Hematopoietic multipotent progenitor cell treated with erythropoietin and hydrocortisone succinate and interleukin-3 and kit ligand, for 15 days (in vitro differentiated cells): Measurements from ENCODE around the gene ESF1.

ENCODE experiments used
- DNase-seq: peaks from one replicate; pipeline ENCODE4 v3.0.0-alpha.2; 2015; ENCODE audit warnings: low spot score

Gene ESF1

DNA sequence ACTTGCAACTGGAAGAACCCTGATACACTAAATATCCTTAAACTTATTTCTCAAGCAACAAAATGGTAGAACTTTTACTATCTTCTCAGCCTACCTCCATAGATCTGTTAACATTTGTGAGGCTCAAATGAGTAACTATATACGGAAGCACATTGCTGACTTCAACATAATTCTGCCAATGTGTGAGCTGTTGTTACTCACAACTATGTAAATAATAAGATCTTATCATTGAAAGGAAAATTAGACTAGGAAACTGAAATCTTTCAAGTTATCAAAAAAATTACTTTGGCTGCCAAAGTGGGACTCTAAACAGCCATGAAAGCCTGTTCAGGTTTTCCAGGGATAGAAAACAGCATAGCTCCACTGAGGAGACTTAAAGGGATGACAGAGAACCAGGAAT is 105.8 kb downstream of the ESF1 start:
- DNase-seq, result no peak

DNA sequence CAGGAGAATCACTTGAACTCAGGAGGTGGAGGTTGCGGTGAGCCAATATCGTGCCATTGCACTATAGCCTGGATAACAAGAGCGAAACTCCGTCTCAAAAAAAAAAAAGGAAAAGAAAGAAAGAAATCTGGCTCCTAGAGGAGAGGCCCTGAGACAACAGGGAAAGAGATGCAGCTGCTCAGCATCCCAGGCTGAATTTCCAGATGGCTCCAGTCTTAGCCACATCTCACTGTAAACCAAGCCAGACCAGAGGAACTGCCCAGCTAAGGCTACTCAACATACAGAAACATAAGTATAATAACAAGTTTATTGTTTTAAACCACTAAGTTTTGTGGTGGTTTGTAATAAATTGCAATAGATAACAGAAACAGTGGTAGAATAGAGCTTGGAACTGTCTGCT is 107.5 kb downstream of the ESF1 start:
- DNase-seq, result no peak

DNA sequence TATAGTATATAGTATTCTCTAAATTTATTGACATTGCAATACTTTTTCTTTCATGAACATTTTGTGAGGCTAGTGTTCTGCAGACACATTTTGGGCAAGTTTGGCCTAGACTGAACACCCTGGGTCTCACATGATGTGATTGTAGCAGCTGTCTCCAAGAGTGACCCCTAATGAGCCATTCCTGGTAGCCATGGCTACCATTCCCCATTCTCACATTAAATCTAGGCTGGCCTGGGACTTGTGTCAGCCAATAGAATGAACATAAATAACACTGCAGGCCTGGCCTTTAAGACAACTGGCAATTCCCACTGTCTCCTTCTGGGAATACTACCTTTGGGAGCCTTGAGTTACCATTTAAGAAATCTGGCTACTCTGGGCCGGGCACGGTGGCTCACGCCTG is 108.0 kb downstream of the ESF1 start:
- DNase-seq, result no peak

DNA sequence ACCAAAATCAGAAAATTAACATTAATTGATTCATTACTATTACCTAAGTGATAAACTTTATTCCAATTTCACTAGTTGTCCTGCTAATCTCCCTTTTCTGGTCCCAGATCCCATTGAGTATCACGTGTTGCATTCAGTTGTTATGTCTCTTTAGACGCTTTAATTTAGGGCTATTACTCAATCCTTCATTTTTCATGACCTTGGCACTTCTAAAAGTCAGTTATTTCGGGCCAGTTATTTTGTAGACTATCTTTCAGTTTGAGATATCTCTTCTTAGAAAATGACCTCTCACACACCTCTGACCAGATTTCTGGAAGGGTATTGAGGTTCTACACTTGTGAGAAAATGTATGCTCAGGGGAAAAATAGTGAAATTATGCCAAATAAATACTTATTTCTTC is 112.0 kb downstream of the ESF1 start:
- no peak for DNase-seq

DNA sequence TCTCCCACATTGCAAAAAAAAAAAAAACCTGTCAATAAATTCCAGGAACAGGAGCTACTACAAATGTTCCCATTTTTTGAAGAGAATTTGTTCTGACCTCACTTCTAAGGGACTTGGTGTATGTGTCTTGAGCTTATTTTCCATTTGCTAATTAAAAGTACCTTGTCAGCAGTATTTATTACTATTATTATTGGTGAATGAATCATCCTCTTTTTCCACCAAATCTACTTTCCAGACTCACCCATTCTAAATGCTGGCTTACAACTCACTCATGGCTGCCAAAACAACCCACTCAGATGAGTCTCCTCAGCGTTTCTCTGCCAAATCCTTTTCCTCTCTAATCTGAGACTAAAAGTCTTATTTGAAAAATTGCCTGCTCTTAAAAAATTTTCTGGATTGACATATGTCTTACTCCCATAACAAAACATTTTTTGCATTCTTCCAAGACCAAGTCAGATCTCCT is 112.8 kb downstream of the ESF1 start:
- DNase-seq, result no peak

DNA sequence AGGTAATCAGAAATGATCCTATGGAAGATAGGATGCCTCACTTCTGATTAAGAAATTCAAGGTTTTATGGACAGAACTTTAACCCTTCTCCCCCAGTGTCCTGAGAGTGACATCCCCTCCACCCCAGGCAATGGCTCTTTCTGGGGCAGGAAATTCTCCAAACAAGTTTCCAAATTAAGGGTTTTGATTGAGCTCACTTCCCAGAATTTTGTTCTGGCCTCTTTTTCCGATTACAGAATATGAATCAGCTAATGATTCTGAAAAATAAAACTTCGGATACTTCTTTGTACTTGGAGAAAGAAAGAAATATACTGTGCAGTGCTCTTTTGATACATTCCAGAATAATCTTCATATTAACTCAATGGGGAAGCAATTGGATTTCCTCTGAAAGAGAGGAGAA is 113.2 kb downstream of the ESF1 start:
- no peak for DNase-seq

DNA sequence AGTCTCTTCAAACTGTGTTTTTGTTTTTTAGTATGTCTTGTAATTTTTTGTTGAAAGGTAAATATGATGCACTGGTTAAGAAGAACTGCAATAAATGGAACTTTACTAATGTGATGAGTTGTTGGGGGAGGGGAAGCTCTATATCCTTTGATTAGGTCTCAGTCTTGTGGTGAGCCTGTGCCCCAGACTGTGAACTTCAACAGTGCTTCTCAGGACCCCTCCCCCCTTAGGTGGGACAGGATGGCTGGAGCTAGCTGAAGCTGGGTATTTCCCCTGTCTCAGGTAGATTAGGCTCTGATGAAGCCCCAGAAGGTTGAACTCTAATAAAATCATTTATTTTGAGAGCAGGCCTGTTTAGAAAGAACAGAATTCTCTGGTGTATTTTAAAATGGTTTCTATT is 114.6 kb downstream of the ESF1 start:
- DNase-seq, result no peak

DNA sequence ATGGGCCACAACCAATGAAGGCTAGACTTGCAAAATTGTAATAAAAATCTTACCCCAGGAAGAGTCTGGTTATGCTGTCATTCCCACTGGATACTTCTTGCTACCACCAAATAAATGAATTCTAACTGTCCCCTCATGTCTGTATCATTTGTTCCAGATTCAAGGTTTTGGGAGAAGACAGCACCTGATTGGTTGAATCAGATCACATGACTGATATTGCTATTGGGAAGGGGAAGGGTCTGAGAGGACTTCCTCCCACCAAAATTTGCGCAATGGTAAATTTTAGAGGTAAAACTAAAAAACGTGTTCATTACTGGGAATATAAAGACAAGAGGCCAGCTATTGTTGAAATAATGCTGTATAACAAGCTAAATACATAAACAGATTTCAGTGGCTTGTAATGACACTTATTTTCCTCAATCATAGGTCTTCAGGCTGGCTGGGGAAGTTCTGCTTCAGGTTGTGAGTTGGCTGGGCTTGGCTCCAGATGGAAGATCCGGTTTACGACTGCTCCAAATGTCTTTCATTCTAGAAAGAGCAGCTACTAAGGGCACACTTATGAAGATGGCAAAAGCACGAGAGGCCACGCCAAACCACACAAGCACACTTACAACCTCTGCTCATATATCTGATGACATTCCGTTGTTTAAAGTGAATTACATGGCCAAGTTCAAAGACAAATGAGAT is 118.9 kb downstream of the ESF1 start:
- DNase-seq, result no peak
